Stimulated activated CD8-positive, alpha-beta memory T cell treated with anti-CD3 and anti-CD28 coated beads, Interleukin-15, amount 100 ng/mL, for 48 hours (primary cell): ENCODE measurements around the gene RIPPLY2.
"Not testable (repeated sequence)": the region's sequence is repeated elsewhere in the genome, so short reads cannot be mapped to it uniquely, and the experiment has no call there.

ENCODE experiments used
- DNase-seq, 2 donors: peaks; one replicate each; pipeline ENCODE4 v3.0.0-alpha.2; 2020; ENCODE audit warnings: low read depth in 2 of 2

Gene RIPPLY2

GRCh38 chr6:83860359-83860755, 7.2 kb downstream of the RIPPLY2 start:
- no peak for DNase-seq

- no peak for DNase-seq
Observed at GRCh38 chr6:83860782-83861495, 7.8 kb downstream of the RIPPLY2 start.

- DNase-seq: no peak
Observed at GRCh38 chr6:83862776-83863471, 9.8 kb downstream of the RIPPLY2 start.

GRCh38 chr6:83867043-83867442, 13.9 kb downstream of the RIPPLY2 start:
- no peak for DNase-seq

- no peak for DNase-seq
Observed at GRCh38 chr6:83867527-83868161, 14.5 kb downstream of the RIPPLY2 start.

- DNase-seq: no peak
Observed at GRCh38 chr6:83868639-83869038, 15.5 kb downstream of the RIPPLY2 start.

GRCh38 chr6:83870649-83871048, 17.5 kb downstream of the RIPPLY2 start:
- no peak for DNase-seq

GRCh38 chr6:83872386-83873118, 19.4 kb downstream of the RIPPLY2 start:
- DNase-seq: no peak

GRCh38 chr6:83873869-83874268, 20.7 kb downstream of the RIPPLY2 start:
- no peak for DNase-seq

- DNase-seq: no peak
Observed at GRCh38 chr6:83875843-83876242, 22.7 kb downstream of the RIPPLY2 start.

- no peak for DNase-seq
Observed at GRCh38 chr6:83878902-83879644, 25.9 kb downstream of the RIPPLY2 start.

GRCh38 chr6:83879746-83880145, 26.6 kb downstream of the RIPPLY2 start:
- DNase-seq: no peak

GRCh38 chr6:83883240-83883639, 30.1 kb downstream of the RIPPLY2 start:
- DNase-seq: no peak

- DNase-seq: no peak
Observed at GRCh38 chr6:83884523-83884922, 31.4 kb downstream of the RIPPLY2 start.

- DNase-seq: no peak
Observed at GRCh38 chr6:83885984-83886383, 32.8 kb downstream of the RIPPLY2 start.

- no peak for DNase-seq
Observed at GRCh38 chr6:83889621-83890020, 36.5 kb downstream of the RIPPLY2 start.

- no peak for DNase-seq
Observed at GRCh38 chr6:83890520-83890919, 37.4 kb downstream of the RIPPLY2 start.

GRCh38 chr6:83891586-83891985, 38.4 kb downstream of the RIPPLY2 start:
- DNase-seq: no peak

- no peak for DNase-seq
Observed at GRCh38 chr6:83893024-83893423, 39.9 kb downstream of the RIPPLY2 start.

GRCh38 chr6:83897094-83897493, 43.9 kb downstream of the RIPPLY2 start:
- DNase-seq: not testable (repeated sequence)

GRCh38 chr6:83901624-83902023, 48.5 kb downstream of the RIPPLY2 start:
- no peak for DNase-seq

- no peak for DNase-seq
Observed at GRCh38 chr6:83904395-83904794, 51.2 kb downstream of the RIPPLY2 start.
